ENCODE measurements around the gene PIP5K1A.
A peak's percentile ranks its signal among the peaks of the same experiment; 100 is the strongest.
"Not testable (repeated sequence)": the region's sequence is repeated elsewhere in the genome, so short reads cannot be mapped to it uniquely, and the experiment has no call there.

PIP5K1A gene

GRCh38 chr1:151193856-151194255 is 4.5 kb upstream of the PIP5K1A start:
- DNase-seq, result no peak

GRCh38 chr1:151194894-151195594 is 3.3 kb upstream of the PIP5K1A start:
- DNase-seq, result peak; percentile 88

GRCh38 chr1:151196292-151196800 is 2.0 kb upstream of the PIP5K1A start:
- DNase-seq, result peak; percentile 90

DNA sequence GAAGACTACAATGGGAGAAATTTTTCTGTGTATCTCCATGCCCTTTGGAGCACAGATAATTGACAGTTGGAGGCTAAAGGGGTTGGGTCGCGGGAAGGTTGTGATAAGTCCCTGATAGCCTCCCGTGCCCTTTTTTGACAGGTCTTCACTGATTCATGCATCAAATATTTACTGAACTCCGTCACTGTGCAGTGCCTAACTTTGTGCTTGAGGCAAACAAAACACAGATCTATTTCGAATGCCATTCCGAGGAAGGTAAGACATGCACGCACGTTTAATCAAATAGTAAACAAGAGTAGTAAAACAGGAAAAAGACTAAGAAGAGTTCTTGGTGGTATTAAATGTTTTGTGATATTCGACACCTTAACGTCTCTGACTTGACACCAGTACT is 494 bp upstream of the PIP5K1A start:
- DNase-seq, result no peak

GRCh38 chr1:151199873-151200581 is 1.7 kb downstream of the PIP5K1A start:
- peak; percentile 96 for DNase-seq

DNA sequence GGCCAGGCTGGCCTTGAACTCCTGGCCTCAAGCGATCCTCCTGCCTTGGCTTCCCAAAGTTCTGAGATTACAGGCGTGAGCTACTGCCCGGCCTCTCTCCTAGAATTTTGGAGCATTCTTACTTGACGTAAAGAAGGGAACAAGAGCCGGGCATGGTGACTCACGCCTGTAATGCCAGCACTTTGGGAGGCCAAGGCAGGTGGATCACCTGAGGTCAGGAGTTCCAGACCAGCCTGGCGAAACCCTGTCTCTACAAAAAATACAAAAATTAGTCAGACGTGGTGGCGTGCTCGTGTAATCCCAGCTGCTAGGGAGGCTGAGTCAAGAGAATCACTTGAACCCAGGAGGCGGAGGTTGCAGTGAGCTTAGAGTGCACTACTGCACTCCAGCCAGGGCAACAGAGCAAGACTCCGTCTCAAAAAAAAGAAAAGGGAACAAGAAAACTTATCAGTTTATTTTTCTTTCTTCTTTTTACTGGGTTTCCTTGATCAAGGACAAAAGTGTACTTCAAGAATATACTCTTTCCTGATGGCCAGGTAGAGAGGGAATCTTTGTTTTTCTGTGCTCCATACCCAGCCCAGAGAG is 7.1 kb downstream of the PIP5K1A start:
- DNase-seq, result not testable (repeated sequence)

- DNase-seq, result peak; percentile 5
These were observed 12.5 kb downstream of the PIP5K1A start for GRCh38 chr1:151210830-151211229.

- DNase-seq, result no peak
These were observed 13.8 kb downstream of the PIP5K1A start for GRCh38 chr1:151211972-151212705.

DNA sequence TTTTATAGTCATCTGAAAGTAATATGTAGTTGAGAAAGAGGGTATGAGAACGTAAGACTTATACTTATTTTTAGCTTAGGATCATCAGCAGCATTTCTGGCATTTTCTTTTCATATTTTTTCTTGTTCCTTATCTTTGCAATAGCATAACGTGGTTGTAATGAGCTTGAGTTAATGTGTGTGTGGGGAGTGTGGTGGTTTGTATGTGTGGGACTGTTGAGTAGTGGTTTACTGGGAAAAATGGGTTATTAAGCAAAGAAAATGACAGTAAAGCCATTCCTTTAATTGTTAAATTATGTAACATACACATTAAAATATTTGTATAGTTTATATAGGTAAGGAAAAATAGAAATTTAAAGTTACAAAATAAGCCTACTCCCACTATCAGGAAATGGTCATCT is 15.2 kb downstream of the PIP5K1A start:
- DNase-seq, result no peak

GRCh38 chr1:151221616-151222015 is 23.3 kb downstream of the PIP5K1A start:
- DNase-seq, result no peak

- DNase-seq, result no peak
These were observed 23.8 kb downstream of the PIP5K1A start for GRCh38 chr1:151222130-151222529.

DNA sequence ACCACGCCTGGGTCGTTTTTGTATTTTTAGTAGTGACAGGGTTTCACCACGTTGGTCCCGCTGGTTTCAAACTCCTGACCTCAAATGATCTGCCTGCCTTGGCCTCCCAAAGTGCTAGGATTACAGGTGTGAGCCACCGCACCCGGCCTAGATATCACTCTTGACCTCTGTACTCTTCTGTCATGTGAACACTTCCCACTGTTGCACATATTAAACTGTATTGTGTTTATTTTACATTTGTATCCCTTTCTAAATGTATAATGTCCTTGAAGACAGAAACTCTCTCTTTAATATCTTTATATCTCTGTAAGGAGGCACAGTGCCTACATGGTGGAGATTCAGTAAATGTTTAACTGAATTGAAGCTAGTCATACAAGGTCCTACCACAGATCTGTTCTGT is 36.9 kb downstream of the PIP5K1A start:
- DNase-seq, result no peak

- no peak for DNase-seq
These were observed 39.5 kb downstream of the PIP5K1A start for GRCh38 chr1:151237678-151238466.

GRCh38 chr1:151238467-151238739 is 40.1 kb downstream of the PIP5K1A start:
- DNase-seq, result peak; percentile 94

- DNase-seq, result no peak
These were observed 44.1 kb downstream of the PIP5K1A start for GRCh38 chr1:151242442-151242841.

- no peak for DNase-seq
These were observed 45.4 kb downstream of the PIP5K1A start for GRCh38 chr1:151243683-151244216.

DNA sequence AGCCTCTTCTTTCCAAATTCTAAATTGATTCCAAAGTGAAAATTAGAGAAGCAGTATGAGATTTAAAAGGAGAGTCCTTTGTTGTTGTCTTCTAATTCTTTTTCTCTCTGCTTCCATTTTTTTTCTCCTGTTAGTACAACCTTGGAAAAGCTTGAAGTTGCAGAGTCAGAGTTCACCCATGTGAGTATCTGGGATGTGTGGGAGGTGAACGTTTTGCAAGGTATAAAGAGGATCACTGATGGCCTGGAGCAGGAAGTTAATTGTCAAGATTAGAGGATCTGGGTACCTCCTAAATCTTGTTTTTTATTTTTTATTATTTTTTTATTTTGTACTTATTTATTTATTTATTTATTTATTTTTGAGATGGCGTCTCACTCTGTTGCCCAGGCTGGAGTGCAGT is 48.4 kb downstream of the PIP5K1A start:
- no peak for DNase-seq

DNA sequence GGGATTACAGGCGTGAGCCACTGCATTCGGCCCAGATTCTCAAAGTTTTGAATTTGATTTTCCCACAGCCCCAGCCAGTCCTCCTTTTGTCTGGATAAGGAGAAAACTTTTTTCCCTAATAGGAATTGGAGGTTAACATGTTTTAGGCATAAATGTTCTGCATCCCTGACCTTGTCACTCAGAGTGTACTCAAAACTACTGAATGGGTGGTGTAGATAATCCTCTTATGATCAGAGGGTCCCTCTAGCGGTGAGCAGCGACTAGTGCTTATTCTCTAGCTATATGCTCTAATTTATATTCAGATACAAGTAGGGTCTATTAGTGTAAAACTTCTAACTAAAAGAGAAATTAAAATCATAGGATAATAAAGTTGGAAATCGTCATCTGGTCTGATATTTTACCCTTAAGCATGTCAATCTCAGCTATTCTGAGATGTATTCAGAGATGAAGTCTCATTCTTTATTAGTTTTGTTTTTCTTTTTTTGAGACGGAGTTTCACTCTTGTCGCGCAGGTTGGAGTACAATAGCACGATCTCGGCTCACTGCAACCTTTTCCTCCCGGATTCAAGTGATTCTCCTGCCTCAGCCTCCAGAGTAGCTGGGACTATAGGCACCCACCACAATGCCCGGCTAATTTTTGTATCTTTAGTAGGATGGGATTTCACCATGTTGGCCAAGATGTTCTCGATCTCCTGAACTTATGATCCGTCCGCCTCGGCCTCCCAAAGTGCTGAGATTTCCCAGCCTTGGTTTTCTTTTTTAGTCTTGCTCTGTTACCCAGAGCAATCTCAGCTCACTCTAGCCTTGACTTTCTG is 53.5 kb downstream of the PIP5K1A start:
- DNase-seq, result peak; percentile 75

GRCh38 chr1:151254217-151255213 is 56.2 kb downstream of the PIP5K1A start, which contains the start of gene PSMD4:
Gene PSMD4 (plus strand): TSS chr1:151254734. CDS start chr1:151254783, 49 bp downstream.
- peak; percentile 97 for DNase-seq

DNA sequence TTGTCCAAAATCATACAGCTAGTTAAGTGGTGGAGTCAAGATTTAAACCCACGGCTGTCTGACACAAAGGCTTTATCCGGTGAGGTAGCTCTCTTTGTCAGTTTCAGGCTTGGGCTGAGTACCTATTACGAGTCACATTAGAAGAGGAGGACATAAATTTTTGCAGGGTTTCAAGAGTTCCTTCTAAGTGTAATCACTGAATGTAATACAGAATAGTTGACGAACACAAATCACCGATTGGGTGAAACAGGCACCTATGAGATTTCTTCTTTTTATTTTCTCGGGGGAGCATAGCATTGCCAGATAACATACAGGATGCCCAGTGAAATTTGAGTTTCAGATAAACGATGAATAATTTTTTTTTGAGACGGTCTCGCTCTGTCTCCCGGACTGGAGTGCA is 57.0 kb downstream of the PIP5K1A start:
- DNase-seq, result no peak
